Activated CD4-positive, alpha-beta T cell treated with anti-CD3 and anti-CD28 coated beads, Interleukin-2, Interleukin-4, amounts not matched to agents 100 ng/mL and 50 ng/mL, durations not matched to agents 16 hours and 8 hours (primary cell): Measurements from ENCODE around the gene TRIM8.
A peak's percentile ranks its signal among the peaks of the same experiment; 100 is the strongest.

ENCODE experiments used
- DNase-seq: peaks from one replicate; pipeline ENCODE4 v3.0.0-alpha.2; 2020; ENCODE audit warnings: low spot score

The TRIM8 gene

DNA sequence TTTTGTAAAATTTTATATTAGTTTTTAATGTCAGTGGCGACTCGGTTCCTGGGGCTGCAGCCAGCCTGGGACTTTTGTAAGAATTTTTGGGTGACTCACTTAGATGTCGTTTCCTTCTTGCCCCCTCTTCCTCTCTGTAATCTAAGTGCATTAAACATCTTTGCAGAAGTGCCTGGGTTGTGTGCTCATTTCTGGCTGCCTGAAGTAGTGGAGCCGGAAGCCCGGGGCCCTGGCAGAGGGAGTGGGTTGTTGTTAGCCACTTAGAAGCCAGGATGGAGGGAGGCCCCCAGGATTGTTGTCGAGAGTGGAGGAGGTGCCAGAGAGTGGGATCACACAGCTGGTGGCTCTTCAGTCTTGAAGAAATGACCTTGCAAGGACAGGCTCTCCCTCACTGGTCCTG, 11.0 kb upstream of the TRIM8 start:
- DNase-seq: peak; percentile 54

DNA sequence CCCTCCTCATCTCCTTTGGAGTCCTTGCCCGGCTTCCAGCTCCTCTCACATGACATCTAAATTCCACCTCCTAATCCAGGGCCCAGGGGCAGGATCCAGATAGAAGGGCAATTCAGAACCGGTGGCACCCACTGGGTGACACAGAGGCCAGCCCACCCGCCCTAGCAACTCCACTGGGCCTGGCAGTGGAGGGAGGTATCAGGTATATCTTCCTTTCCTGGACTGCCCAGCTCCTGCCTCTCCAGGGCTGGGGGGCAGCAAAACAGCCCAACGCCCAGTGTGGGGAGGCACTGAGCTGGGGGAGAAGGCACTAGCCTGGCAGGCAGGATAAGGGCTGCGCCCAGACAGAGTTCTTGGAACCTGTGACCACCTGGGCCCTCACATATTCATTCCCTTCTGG, 10.4 kb upstream of the TRIM8 start:
- no peak for DNase-seq

DNA sequence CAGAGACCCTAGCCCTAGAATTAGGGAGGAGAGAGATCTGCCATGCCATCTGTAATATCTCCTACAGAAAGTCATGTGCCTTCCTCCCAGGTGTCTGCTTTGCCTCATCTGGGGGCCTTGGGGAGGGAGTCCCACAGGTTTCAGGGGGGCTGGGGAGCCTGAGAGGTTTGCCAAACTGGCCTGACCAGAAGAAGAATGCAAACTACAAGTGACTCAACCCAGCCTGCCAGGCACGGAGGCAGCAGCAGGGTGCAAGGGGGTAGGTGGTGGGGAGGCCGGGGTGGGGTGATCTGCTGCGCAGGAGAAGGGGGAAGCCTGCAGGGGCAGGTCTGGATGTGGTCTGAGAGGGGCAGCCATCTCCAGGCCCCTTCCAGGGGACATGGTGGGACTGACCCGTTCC, 9.6 kb upstream of the TRIM8 start:
- no peak for DNase-seq

DNA sequence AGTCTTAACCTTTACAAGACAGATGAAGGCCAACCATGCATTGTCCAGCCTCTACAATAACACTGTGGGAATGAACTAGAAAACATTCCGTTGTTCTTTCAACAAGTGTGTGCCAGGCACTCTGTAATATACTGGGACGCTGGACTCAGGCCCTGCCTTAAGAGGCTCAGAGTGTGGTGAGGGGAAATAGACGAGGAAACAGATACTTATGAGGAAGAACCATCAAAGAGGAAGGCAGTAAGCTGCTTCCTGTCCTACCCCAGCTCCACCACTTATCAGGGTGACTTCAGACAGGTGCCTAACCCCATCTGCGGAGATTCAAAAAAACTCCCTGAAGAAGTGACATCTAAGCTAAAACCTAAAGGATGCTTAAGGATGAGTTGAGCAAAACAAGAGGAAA, 8.9 kb upstream of the TRIM8 start:
- DNase-seq: no peak

DNA sequence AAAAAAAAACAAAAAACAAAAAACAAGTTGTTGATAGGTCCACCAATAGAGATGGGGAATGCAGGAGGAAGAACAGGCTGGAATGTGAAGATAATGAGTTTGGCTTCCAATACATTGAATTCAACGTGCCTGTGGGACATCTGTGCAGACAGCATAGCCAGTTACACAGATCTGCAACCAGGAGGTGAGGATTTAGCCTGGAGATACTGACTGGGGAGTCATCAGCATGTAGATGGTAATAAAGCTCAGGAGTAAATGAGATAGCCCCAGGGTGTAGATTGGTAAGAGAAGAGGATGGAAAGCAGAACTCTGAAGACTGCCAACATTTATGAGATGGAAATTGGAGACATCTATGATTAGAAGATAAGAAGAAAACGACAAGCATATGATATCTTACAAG, 4.7 kb upstream of the TRIM8 start:
- DNase-seq: no peak

DNA sequence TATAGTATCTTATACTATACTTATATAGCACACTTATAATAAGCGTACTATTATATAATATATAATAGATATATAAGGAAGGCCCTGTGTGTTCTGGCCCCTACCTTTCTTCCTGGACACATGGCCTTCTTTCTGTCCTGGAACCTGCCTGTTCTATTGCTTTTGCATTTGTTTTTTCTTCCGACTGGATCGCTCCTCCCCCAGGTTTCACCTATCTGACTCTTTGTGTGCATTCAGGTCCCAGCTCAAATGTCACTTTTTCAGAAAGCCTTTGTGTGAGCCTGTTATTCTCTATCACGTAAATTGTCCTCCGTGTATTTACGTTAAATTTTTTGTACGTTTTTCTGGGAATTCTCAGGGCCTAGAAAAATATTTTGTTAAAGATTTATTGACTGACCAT, 2.9 kb upstream of the TRIM8 start:
- DNase-seq: no peak

DNA sequence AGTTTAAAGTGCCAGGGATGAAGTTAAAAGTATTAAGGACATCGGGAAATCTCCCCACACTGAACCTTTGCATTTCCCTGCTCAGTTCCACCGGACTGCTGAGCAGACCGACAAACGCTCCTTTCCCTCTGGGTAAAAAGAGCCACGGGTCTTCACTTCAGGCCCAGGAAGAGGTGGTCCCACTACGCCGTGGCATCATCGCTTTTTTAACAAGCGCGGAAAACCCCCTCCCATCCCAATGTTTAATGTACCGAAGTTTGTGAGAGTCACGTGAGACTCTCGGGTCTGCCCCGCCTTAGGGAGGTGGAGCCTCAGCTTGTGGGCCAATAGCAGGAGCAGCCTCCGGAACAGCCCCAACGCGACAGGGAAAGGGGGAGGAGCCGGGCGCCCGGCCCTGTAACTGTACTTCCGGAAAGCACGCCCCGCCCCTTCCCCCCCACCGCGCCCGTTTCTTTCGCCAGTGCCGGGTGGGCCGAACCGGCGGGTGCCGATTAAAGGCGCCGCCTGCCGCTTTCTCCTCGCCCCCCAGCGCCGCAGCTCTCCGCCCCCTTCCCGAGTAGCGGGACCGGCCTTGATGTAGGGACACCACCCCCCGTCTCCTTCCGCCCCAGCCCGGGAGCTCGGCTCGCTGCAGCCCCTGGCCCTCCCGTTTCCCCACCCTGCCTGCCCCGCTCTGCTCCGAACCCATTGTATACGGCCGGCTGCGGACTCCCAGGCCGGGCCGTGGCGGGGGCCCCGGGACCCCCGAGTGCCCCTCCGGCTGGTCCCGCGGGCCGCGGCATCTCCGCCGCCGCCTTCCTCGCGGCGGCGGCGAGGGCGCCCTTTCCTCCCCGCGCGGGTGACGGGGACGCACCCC, 2.2 kb upstream of the TRIM8 start:
- peak; percentile 99 for DNase-seq

DNA sequence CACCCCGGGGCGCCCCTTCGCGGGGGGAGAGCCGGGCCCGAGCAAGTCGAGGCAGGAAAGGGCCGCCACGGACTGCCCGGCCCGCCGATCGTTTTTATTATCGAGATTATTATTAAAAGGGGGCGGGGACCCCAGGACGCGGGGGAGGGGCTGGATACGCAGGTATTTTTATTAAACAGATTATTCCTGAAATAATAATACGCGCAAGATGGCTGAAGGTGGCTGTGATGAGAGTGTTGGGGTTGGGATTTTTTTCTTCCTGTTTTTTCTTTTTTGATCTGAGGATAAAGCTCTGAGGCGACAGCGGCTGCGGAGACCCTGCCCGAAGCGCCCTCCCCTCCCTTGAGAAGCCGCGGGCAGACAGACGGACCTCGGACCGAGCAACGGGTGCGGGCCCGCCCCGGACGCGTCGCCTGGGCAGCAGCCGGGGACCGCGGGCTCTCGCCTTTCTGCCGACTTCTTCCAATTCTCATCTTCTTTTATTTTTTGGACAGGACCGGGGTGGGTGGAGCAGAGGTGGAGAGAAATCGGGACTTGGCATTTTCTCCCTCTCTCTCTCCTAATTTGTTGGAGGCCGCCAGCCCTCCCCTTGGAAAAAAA, 1.4 kb upstream of the TRIM8 start:
- DNase-seq: peak; percentile 26

DNA sequence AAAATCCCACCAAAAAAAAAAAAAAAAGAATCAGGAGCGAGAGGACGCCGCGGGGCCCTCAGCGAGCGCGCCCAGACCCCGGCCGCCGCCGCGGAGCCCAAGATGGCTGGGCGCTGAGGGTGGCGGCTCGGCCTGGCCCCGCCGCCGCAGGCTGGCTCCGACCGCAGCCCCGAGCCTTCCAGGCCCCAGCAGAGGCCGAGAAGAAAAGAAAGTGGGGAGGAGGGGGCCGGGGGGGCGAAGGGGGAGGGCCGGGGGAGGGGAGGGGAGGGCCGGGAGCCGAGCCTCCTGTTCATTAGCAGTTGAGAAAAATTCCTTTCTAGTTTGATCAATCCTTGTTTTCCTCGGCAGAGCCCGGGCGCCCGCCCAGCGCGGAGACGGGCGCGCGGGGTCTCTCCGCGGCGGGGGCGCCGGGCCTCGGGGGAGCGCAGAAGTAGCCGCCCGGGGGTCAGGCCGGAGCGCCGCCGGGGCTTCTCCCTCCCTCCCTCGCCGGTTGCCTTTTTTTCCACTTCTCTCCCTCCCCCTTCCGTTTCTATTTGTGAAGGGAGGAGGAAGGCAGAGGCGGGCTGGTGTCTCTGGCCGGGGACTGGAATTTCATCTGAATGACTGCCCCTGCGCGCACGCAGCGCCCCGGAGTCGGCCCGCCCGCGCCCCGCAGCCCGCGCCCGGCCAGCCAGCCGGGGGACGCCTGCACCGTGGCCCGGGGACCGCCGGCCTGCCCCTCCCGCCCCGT, 778 bp upstream of the TRIM8 start:
- DNase-seq: peak; percentile 59

DNA sequence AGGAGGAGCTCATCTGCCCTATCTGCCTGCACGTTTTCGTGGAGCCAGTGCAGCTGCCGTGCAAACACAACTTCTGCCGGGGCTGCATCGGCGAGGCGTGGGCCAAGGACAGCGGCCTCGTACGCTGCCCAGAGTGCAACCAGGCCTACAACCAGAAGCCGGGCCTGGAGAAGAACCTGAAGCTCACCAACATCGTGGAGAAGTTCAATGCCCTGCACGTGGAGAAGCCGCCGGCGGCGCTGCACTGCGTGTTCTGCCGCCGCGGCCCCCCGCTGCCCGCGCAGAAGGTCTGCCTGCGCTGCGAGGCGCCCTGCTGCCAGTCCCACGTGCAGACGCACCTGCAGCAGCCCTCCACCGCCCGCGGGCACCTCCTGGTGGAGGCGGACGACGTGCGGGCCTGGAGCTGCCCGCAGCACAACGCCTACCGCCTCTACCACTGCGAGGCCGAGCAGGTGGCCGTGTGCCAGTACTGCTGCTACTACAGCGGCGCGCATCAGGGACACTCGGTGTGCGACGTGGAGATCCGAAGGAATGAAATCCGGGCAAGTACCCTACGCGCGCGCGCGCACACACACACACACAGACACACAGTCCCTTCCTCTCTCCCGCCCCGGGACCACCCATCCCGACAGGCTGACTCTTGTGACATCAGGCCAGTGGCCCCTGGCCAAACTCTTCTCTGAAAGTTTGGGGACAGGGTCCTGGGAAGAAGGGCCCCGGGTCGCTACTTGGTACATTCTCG, 538 bp downstream of the TRIM8 start:
- DNase-seq: peak; percentile 68

DNA sequence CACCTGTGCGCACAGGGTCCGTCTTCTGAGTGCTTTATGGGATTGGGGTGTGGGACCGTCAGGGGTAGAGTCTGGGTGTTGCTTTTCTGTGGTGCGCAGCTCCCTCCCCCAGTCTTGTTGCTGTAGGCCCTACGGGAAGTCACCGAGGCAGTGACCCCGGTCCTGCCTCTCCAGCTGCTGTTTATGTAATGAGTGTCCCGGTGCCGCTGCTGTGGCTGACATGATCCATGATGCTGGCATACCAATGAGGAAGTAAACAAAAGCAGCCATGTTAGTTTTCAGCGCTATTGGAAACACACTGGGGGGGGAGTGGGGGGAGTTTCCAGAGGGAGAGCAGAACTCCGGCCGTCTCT, 1.1 kb downstream of the TRIM8 start:
- DNase-seq: peak; percentile 35

DNA sequence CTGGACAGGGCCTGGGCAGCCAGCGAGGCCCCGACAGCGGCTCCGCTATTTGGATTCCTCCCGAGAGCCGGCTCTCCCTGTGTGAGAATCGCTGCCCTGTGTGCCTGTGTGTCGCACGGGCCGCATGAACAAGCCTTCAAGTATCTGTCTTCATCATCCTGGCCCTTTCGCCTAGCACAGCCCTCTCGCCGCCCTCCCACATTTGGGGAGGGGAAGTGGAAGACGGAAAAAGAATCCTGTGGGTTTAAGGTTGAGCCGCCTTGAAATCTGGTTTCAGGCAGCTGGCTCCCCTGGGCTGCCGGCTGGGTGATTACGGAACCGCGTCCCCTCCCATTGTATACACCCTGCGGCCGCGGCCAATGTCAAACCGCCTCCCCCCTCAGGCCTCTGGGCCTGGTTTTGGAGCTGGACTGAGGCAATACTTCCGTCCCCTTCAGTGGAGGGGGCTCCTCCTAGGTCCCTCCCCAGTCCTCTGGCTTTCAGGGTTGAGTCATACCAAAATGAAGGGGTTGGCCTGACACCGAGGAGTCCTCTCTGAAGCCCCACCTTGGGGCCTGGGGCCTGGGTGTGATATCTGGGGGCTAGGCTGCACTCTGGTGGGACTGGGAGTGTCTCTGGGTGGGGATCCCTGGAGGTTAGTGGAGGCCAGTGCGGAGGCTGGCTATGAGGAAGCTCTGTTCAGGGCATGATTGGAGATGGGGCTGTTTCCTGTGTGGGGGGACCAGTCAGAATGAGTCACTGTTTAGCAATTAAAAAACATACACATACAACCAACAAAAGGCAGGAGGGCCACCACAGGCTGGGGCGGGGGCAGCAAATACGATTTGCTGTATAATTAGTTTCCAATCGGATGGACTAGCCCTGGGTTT, 1.7 kb downstream of the TRIM8 start:
- peak; percentile 83 for DNase-seq

DNA sequence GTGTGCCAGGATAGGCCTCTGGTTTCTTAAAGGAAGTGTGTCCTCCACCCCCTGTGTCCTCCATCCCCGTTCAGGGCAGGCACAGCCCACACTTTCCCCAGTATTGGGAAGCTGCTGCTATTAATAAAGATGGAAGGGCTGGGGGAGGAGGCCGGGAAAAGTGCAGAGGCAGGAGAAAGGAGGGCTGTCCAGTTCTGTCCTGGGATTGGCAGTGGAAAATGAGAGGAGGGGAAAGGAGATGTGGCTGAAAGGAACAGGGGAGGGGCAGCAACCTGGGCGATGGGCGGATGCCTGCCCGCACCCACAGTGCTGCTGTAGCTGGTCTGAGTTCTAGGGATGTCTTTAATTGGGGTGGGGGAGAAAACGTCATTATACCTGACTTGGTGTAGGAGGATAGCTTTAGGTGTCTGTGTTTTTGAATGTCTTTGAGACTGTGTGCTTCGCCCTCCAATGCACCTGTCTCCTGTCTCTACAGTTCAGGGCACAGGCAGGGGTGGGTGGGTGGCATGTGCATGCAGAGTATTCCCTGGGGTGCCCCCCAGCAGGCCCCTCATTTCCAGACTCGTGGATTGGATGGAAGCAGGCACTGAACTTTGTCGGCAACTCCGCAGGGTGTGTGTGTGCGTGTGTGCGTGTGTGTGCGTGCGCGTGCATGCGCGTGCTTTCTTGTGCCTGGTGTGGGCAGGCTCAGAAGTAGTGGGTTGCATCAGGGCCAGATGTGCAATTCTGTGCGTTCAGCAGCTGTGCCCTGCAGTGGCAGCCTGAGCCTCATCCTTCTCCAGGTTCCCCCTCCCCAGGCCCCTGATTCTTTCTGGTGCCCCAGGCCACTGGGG, 2.5 kb downstream of the TRIM8 start:
- DNase-seq: peak; percentile 53

DNA sequence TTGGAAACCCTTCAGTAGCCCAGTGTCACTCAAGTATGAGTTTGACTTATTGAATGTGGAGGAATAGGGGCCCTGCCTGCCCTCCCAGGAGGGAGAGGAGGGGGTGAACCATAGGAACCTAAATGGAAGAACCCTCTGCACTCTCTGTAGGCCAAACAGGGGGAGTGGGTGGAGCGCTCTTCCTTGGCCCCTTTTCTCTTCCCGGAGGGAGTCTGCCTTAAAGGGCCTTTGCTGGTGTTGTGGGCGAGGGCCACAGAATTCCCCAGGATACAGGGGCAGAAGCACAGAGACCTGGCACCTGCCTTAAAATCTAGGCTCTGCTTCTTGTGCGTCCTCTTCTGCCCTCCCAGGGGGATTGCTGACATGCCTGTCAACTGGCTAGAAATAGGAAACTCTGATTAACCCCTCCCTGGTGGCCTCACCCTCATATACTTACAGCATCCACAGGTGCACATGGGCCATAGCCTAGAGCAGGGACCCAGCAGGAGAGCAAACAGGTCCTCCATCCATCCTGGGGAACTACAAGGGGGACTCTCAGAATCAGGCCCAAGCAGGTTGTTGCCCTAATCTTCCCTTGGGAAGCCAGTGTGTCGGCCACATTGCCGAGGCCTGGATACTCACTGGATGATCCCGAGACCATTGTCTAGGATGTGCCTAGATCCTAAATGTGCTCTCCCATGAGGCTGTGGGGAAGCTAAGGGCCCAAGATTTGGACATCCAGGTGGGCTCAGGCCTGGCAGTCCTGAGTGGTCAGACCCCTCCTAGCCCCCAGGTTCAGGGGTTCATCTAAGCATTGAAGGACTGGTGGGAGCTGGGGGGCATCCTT, 3.4 kb downstream of the TRIM8 start:
- DNase-seq: no peak

DNA sequence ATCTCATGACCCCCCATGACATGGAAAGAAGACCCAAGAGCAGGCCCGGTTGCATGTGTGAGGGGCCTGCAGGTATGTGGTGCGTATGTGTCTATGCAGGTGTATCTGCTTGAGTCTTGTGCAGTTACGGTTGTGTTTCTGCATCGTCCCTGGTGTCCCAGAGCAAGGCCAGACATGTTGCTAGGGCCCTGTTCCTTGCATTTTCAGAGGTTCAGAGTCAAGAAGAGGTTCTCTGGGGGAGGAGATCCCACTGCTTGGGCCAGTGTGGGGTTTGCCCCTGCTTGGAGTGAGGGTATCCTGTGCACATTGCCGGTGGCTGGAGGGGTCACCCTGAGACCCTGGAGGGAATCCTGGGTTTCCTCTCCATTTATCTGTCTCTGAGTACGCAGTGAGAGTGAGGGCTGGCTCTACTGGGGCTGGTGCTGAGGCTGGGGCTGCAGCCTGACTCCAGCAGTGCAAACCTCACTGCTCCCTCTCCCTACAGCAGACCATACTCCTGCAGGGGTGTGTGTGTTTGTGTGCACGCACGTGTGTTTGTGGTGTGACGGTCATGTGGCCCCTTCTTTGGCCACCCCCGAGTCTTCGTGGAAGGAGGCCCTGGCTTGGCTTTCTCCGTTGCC, 4.1 kb downstream of the TRIM8 start:
- no peak for DNase-seq

DNA sequence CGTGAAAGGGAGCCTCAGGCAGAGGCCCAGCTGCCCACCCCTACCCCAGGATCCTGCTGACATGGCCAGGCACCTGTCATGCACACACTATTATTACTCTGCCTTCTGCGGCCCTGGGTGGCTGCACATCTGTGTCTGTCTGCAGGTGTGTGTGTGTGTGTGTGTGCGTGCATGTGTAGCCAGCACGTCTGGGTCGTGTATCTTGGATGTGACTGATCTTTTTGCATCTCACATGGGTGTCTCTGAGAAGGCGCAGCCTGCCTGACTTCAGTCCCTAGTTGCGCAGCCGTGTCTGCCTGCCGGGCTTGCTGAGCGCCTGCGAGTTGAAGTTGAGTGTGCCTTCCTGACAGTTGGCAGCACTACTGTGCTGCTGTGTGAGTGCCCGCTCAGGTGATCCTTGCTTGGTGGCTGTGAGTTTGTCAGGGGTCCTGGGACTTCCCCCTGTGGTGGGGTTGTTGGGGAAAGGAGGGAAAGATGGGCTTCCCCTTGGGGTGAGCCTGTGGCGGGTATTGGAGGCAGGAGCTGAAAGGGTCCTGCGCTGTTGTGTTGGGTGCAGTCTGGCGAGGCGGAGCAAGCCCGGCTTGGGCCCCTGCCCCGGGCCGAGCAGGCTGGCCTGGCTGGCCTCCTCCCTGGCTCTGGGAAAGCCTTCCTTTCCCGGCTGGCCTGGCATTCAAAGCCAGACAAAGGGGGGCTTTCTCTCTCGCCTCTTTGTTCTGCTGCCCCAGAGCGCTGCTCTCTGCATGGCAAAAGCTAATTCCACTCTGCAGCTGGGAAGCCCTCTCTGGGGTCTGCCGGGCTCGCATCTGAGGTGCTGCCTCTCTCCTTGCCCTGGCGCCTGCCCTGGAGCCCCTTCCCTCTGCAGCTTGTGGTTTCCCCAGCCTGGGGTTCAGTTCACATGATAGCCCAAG, 4.9 kb downstream of the TRIM8 start:
- DNase-seq: no peak

DNA sequence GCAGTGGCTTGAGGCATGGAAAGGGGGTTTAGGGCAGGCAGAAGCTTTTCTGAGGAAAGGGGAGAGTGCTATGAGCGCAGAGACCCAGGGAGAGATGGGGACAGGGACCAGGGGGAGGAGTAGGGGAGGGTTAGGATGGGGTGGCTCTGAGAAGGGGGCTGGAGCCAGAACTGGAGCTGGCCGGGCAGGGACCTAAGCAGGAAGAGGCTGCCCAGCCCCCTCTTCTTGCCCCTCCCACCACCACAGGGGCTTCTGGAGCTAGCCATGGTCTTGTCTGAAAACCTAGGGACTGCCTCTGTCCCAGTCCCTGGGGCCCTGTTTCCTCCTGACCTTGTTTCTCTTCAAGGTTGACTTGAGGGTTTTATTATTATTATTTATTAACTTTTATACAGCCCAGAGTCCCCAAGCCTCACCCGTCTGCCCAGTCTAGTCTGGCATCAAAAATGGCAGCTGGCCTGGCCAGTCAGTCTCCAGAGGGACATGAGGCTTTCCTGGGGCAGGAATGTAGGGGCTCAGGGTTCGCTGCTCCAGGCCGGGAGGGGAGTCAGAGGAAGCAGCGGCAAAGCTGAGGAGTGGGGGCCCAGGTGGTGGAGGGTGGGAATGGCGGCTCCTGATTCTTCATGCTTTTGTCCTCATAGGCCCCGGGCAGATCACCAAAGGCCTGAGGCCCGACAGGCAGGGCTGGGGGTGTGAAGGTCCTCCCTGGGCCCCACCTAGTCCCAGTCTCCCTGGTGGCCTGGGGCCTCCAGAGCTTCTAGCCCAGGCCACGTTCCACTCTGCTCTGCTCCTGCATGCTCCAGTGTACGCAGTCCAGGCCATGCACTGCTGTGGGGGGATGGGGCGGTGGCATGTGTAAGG, 5.7 kb downstream of the TRIM8 start:
- DNase-seq: no peak
